ENCODE data around the gene FAM43B.
A peak's percentile ranks its signal among the peaks of the same experiment; 100 is the strongest.

Gene FAM43B

GRCh38 chr1:20552728-20553445 is 514 bp downstream of the FAM43B start:
- no peak for DNase-seq

GRCh38 chr1:20555025-20555757 is 2.8 kb downstream of the FAM43B start:
- no peak for DNase-seq

- DNase-seq, result no peak
Measured at GRCh38 chr1:20555758-20556120, 3.4 kb downstream of the FAM43B start.

DNA sequence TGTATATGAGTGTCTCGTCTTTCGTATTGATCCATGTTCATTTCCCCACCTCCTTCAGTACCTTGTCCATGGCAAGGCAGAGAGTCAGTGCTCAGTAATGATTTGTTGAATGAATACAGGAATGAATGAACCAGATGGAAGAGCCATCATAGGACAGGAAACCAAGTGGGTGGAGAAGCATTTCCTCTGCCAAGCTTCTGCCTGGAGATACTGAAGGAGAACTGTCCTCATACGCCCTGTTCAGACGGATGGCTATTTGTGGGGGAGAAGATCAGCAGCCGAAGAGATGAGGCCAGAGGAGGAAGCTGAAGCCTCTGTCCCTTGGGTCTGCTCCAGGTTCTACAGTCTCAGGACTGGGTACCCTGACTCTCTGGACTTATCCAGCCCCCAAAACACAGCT is 5.8 kb downstream of the FAM43B start:
- no peak for DNase-seq

DNA sequence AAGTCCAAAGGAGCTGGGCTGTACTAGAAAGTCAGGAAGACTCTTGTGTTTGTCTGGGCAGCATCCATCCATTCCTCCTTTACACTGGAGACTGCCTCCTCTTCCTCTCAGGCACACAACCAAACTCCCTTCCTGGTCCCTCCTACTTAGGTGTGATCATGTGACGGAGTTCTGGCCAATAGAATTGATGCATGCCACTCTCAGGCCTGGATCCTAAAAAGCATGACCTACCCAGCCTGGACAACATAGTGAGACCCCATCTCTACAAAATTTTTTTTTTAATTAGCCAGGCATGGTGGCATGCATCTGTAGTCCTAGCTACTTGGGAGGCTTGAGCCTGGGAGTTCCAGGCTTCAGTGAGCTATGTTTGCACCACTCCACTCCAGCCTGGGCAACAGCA is 8.6 kb downstream of the FAM43B start:
- DNase-seq, result no peak

DNA sequence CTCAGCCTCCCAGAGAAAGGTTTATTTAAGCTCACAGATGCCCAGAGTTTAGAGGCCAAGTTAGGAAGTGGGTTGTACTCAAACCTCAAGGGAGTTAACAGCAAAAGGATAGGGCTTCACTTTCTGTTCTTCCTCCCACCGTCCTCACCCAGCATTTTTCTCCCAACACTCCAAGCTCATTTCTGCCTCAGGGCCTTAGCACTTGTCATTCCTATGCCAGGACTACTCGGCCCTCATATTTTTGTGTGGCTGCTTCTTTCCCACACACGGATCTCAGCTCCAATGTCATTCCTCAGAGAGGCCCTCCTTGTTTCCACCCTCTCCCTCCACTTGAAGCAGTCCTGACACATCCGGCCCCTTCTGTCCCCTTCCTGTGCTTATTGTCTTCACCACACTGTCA is 12.9 kb downstream of the FAM43B start:
- no peak for DNase-seq

DNA sequence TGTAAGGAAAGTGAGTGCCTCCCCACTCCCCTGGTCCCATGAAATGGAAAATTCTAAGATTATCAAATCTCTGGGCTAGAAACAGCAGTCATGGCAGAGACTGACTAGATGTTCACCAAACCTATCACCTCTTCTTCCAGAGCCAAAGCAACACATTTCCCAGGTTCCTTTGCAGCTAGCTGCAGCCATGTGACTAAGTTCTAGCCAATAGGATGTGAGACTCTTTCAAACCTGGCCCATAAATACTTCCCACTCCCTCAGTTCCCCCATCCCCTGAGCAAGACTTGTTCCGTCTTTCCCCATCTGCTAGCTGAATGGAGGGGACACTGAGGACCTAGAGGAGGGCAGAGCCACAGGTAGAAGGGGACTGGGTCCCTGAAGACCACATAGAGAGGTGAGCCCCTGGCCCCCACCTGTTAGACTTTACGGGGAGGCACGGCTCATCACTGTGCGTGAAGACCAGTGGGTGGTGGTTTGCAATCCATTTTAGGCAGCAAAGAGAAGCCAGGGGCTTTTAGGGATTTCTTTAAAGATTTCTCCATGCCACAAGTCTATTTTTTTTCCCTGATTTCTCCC is 17.2 kb downstream of the FAM43B start:
- DNase-seq, result no peak

GRCh38 chr1:20571427-20571826 is 19.1 kb downstream of the FAM43B start:
- DNase-seq, result no peak

DNA sequence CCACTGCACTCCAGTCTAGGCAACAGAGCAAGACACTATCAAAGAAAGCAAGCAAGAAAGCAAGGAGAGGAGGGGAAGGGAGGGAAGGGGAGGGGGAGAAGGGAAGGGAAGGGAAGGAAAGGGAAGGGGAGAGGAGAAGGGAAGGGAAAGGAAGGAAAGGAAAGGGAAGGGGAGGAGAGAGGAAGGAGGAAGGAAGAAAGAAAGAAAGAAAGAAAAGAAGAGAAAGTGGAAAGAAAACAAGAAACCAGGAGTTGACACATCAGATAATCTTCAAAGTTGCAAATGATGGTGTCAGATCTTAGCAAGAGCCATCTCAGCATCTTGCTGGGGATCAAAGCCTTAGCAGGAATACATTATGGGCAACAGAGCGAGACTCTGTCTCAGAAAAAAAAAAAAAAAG is 21.6 kb downstream of the FAM43B start:
- DNase-seq, result no peak

- DNase-seq, result peak; percentile 64
Measured at GRCh38 chr1:20574686-20575540, 22.5 kb downstream of the FAM43B start.

- no peak for DNase-seq
Measured at GRCh38 chr1:20575541-20576336, 23.4 kb downstream of the FAM43B start.

DNA sequence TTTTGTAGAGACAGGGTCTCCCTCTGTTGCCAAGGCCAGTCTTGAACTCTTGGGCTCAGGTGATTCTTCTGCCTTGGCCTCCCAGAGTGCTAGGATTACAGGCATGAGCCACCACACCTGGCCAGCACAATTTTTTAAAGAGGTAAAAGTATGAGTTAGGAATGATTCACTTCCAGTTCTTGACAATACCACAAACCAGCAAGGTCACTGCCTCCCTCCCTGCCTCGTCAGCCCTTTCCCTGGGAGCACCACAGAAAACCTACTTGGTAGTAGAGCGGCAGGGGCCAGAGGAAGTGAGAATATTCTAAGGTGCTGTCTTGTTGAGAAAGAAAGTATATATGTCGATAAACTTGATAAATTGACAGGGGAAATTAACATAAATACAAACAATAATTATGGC is 25.7 kb downstream of the FAM43B start:
- no peak for DNase-seq

DNA sequence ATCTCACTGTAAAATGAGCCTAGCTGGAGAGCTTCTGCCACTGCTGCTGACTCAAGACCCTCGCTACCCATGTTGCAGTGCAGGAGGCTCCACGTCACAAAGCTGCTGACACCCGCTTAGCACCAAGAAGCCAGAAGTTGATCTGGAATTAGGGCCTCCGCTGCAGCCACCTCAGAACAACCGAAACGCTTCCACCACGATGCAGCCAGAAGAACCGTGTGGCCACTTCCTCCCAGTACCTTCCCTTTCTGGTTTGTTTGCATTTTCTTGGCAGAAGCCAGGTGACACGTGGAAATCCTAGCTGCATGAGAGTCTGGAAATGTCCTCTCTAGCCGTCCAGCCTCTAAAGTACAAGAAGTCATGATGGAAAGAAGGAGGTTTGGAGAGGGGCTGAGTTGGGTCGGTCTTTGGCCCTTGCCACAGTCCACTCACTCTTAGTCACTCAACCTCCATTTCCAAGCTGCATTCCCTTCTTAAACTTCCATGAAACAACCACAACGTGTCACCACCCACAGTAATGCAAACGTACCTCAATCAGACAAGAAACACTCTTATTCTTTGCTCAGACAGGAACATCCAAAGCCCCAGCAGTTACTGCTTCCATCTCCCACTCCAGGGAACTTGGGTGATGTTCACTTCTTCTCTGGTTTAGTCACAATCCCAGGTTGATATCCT is 26.5 kb downstream of the FAM43B start:
- DNase-seq, result no peak

DNA sequence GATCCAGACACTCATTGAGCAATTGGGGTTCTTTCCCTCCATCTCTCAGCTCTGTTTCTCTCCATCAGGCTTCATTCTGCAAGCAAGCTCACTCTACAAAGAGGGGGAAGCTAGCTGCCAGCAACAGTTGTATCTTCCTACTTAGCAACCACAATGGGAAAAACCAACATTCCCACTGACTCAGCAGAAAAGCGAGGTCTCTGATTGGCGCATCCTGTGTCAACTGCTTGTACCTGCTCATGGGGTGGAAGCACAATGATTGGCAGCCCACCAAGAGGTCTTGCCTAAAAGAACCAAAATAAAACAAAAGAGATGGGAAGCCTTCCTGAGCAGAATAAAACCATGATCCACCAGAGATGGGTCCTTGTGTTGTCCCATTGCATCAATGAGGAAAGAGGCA is 32.5 kb downstream of the FAM43B start:
- no peak for DNase-seq

GRCh38 chr1:20586953-20587660 is 34.7 kb downstream of the FAM43B start:
- DNase-seq, result no peak

DNA sequence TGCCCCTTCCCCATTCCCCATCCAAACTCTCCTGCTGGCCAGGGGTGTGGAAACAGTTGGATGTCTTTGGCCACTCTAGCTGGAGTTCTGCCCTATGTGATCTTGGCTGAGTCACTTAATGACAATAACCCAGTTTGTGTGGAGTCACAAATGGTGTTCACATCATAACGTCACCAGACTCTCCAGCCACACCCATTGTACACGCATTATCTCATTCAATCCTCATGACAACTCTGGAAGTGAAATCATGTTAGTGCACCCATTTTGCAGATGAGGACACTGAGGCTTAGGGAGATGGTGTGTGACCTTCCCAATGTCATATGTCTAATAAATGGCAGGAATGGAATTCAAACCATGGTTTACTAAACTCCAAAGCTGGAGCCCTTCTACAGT is 35.3 kb downstream of the FAM43B start:
- DNase-seq, result no peak

GRCh38 chr1:20588634-20589225 is 36.4 kb downstream of the FAM43B start, which contains the start of gene CDA:
CDA (plus strand) TSS chr1:20589097; CDS start chr1:20589130, 33 bp downstream.
- no peak for DNase-seq

DNA sequence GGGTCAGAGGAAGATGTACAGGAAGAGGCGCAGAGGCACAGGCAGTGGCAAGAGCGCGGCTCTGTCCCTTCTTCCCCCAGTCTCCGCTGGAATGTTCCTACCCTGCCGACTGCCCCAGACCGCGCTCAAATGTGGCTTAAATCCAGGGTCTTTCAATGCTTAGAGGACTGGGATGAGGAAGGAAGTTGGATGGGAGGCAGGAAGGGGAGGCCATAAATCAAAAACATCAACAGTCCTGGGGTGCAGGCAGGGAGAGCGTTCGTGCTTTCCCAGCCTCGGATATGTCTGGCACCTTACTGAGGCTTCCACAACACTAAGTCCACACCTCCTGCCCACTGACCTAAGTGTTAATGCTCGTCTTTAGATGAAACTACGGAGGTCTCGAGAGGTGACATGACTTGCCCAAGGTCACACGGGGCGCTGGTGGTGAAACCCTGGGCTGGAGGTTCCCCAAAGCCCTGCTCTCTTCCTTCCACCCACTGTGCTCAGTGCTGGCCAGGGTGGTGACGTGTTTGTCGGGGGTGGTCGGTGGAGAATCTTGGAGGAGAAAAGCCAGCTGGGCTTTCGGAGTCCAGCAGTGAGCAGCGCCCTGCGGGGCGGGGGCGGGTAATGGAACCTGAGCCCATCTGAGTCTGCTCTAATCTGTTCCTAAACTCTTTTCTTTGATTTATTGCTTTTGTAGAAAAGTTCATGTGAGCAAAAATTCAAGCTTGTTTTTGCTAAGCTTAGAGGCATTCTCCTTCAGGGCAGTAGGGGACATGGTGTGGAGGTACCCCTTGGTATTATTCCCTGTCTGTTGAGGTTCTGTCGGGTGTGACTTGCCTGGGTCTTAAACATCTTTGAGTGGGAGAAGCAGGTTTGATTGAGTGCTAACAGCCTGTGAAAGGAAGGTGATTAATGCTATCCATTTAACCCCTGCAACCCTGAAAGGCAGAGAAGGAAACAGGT is 37.2 kb downstream of the FAM43B start:
- DNase-seq, result peak; percentile 68

GRCh38 chr1:20590306-20590777 is 38.0 kb downstream of the FAM43B start:
- no peak for DNase-seq
